KMS-11 (cell line): ENCODE data around the gene ITGBL1.

ENCODE experiments used
- H2AFZ ChIP-seq: fragments of 200-600 bp; sonication (generic); 2 replicates; pipeline ENCODE4 v1.6.1; 2016; ENCODE audit warnings: antibody characterized with exemption, mixed run types, low read depth
- H3K27ac ChIP-seq: fragments of 200-600 bp; sonication (generic); 2 replicates; pipeline ENCODE4 v1.6.1; 2016; ENCODE audit warnings: mild to moderate bottlenecking, mixed run types
- H3K27me3 ChIP-seq: fragments of 200-600 bp; sonication (generic); 2 replicates; pipeline ENCODE4 v1.6.1; 2017; ENCODE audit warnings: mild to moderate bottlenecking, low read depth, mixed run types, moderate library complexity; ENCODE audit not compliant: insufficient read depth
- H3K36me3 ChIP-seq: fragments of 200-600 bp; sonication (generic); 2 replicates; pipeline ENCODE4 v1.6.1; 2017; ENCODE audit warnings: mild to moderate bottlenecking, mixed run types; ENCODE audit not compliant: insufficient read depth
- H3K4me1 ChIP-seq: fragments of 200-600 bp; sonication (generic); 2 replicates; pipeline ENCODE4 v1.6.1; 2016; ENCODE audit warnings: mild to moderate bottlenecking, low read depth, mixed run types; ENCODE audit not compliant: poor library complexity, severe bottlenecking
- H3K4me2 ChIP-seq: fragments of 200-600 bp; sonication (generic); 2 replicates; pipeline ENCODE4 v1.7.0; 2016; ENCODE audit warnings: mild to moderate bottlenecking, mixed run types
- H3K4me3 ChIP-seq: fragments of 200-600 bp; sonication (generic); IDR thresholded peaks from 2 replicates; pipeline ENCODE4 v1.6.1; 2017; ENCODE audit warnings: low read depth, low read length, mixed read lengths; ENCODE audit not compliant: insufficient read depth
- H3K79me2 ChIP-seq: fragments of 200-600 bp; sonication (generic); 2 replicates; pipeline ENCODE4 v1.6.1; 2016; ENCODE audit warnings: low read depth, mixed run types; ENCODE audit not compliant: insufficient read depth
- H3K9ac ChIP-seq: fragments of 200-600 bp; sonication (generic); 2 replicates; pipeline ENCODE4 v1.6.1; 2016; ENCODE audit warnings: mild to moderate bottlenecking, mixed run types
- H4K20me1 ChIP-seq: fragments of 200-600 bp; sonication (generic); 2 replicates; pipeline ENCODE4 v1.6.1; 2016; ENCODE audit warnings: mild to moderate bottlenecking, mixed run types; ENCODE audit not compliant: insufficient read depth
- CTCF ChIP-seq: fragments of 200-600 bp; sonication (generic); conservative IDR thresholded peaks from 2 replicates; pipeline ENCODE4 v1.6.1; 2017; ENCODE audit warnings: low read depth, mild to moderate bottlenecking, antibody characterized with exemption, low read length, moderate library complexity, mixed read lengths

ITGBL1 gene

GRCh38 chr13:101467415-101467814, 14.9 kb downstream of the ITGBL1 start:
- H3K4me3 ChIP-seq: no peak overlapping the region
- no peak overlapping the region for H3K4me2 ChIP-seq
- H3K79me2 ChIP-seq: no peaks in the 10 kb centered on the region
- H3K27ac ChIP-seq: no peak overlapping the region
- no peak overlapping the region for H2AFZ ChIP-seq
- H3K27me3 ChIP-seq: no peaks in the 10 kb centered on the region
- H4K20me1 ChIP-seq: no peaks in the 10 kb centered on the region
- no peak for TF ChIP-seq CTCF
- H3K9ac ChIP-seq: no peak overlapping the region
- H3K4me1 ChIP-seq: no peaks in the 10 kb centered on the region
- H3K36me3 ChIP-seq: no peaks in the 10 kb centered on the region

DNA sequence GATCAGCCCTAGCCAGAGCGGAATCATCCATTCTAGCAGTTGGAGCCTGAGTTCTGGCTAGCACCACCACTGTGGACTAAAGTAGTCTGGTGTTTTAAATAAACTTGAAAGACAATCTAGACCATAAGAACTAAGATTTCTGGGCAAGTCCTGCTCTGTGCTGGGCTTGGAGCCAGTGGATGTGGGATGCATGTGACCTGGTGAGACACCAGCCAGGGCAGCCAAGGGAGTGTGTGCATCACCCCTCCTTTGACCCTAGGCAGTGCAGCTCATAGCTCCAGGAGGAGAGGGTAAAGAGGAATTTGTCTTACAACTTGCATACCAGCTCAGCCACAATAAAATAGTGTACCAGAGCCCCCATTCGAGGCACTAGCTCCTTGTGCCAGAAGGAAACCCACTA, 21.0 kb downstream of the ITGBL1 start:
- Histone ChIP-seq H3K4me3 (no peak overlapping the region), H3K4me2 (no peak overlapping the region), H3K9ac (no peak overlapping the region), H3K36me3 (no peaks in the 10 kb centered on the region), H3K79me2 (no peaks in the 10 kb centered on the region), H3K27me3 (no peaks in the 10 kb centered on the region), H2AFZ (no peak overlapping the region), H3K27ac (no peak overlapping the region), H4K20me1 (no peaks in the 10 kb centered on the region), H3K4me1 (no peaks in the 10 kb centered on the region)
- TF ChIP-seq CTCF: no peak

GRCh38 chr13:101474419-101474957, 22.0 kb downstream of the ITGBL1 start:
- Histone ChIP-seq H3K4me3 (no peak overlapping the region), H3K4me2 (no peak overlapping the region), H3K4me1 (no peaks in the 10 kb centered on the region), H3K9ac (no peak overlapping the region), H2AFZ (no peak overlapping the region), H3K36me3 (no peaks in the 10 kb centered on the region), H3K27ac (no peak overlapping the region), H3K79me2 (no peaks in the 10 kb centered on the region), H3K27me3 (no peaks in the 10 kb centered on the region), H4K20me1 (no peaks in the 10 kb centered on the region)
- TF ChIP-seq CTCF: no peak

- Histone ChIP-seq H3K27ac (no peak overlapping the region), H3K4me1 (no peaks in the 10 kb centered on the region), H3K4me2 (no peak overlapping the region), H2AFZ (no peak overlapping the region), H3K4me3 (no peak overlapping the region), H3K27me3 (no peaks in the 10 kb centered on the region), H3K9ac (no peak overlapping the region), H4K20me1 (no peaks in the 10 kb centered on the region), H3K36me3 (no peaks in the 10 kb centered on the region), H3K79me2 (no peaks in the 10 kb centered on the region)
- no peak for TF ChIP-seq CTCF
These were observed 23.1 kb downstream of the ITGBL1 start for GRCh38 chr13:101475536-101475935.

DNA sequence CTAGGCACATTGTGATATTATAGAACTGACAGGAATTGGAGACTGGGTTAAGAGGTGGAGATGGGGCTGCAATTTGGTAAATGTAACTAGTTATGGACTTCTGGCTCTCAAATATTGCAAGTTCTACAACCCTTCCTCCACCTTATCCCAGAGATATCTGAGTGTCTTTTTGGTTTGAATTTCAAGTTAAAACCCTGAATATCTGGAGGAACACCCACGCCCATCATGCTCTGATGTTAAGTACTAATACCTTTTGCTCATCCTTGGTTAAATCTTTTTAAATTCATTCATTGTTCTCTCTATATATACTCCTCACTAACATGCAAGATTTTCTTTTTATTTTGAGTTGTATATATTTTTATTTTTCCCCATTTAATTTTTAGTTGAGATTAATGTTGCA, 28.9 kb downstream of the ITGBL1 start:
- TF ChIP-seq CTCF: no peak
- no peak overlapping the region for H2AFZ ChIP-seq
- no peaks in the 10 kb centered on the region for H4K20me1 ChIP-seq
- H3K9ac ChIP-seq: no peak overlapping the region
- H3K4me2 ChIP-seq: no peak overlapping the region
- no peaks in the 10 kb centered on the region for H3K36me3 ChIP-seq
- no peaks in the 10 kb centered on the region for H3K4me1 ChIP-seq
- H3K79me2 ChIP-seq: no peaks in the 10 kb centered on the region
- H3K27me3 ChIP-seq: no peaks in the 10 kb centered on the region
- H3K4me3 ChIP-seq: no peak overlapping the region
- no peak overlapping the region for H3K27ac ChIP-seq
